Stimulated activated naive CD8-positive, alpha-beta T cell treated with anti-CD3 and anti-CD28 coated beads, Interleukin-15, Interleukin-2, amounts not matched to agents 100 U/mL and 50 U/mL, for 24 hours (primary cell): ENCODE results near the gene NUPR1.
"Not testable (repeated sequence)": the region's sequence is repeated elsewhere in the genome, so short reads cannot be mapped to it uniquely, and the experiment has no call there.

Experiments
- ATAC-seq: fragments of 150-1000 bp; cut with Tn5 transposase; one replicate; pipeline ENCODE4 v1.10.0; 2021
- DNase-seq: peaks from one replicate; pipeline ENCODE4 v3.0.0; 2021

NUPR1 gene

GRCh38 chr16:28554634-28555423, 16.1 kb upstream of the NUPR1 start:
- ATAC-seq, result no peak
- no peak for DNase-seq

- peak; percentile 92 for DNase-seq
- peak; percentile 86 for ATAC-seq
Measured at GRCh38 chr16:28553776-28554633, 15.2 kb upstream of the NUPR1 start, which contains the start of gene SGF29. Gene SGF29, plus strand, starts transcription at chr16:28553920. Its CDS starts 27,150 bp downstream, at chr16:28581070.

- DNase-seq (no peak), ATAC-seq (no peak)
Measured at GRCh38 chr16:28549301-28549899, 10.6 kb upstream of the NUPR1 start.

- DNase-seq (no peak), ATAC-seq (no peak)
Measured at GRCh38 chr16:28548306-28548802, 9.6 kb upstream of the NUPR1 start.

- ATAC-seq (no peak), DNase-seq (no peak)
Measured at GRCh38 chr16:28546626-28547025, 7.9 kb upstream of the NUPR1 start.

GRCh38 chr16:28545964-28546363, 7.2 kb upstream of the NUPR1 start:
- DNase-seq, ATAC-seq: not testable (repeated sequence)

- DNase-seq (no peak), ATAC-seq (no peak)
Measured at GRCh38 chr16:28544998-28545397, 6.2 kb upstream of the NUPR1 start.

GRCh38 chr16:28543072-28543471, 4.3 kb upstream of the NUPR1 start:
- ATAC-seq (no peak), DNase-seq (no peak)

- no peak for DNase-seq
- ATAC-seq, result no peak
Measured at GRCh38 chr16:28542646-28543045, 3.9 kb upstream of the NUPR1 start.

- ATAC-seq (no peak), DNase-seq (no peak)
Measured at GRCh38 chr16:28540346-28540745, 1.6 kb upstream of the NUPR1 start.

GRCh38 chr16:28537964-28538732, 626 bp downstream of the NUPR1 start:
- ATAC-seq, result no peak
- no peak for DNase-seq

- no peak for DNase-seq
- ATAC-seq, result no peak
Measured at GRCh38 chr16:28537076-28537475, 1.7 kb downstream of the NUPR1 start.

GRCh38 chr16:28534542-28535373, 4.0 kb downstream of the NUPR1 start:
- DNase-seq, result no peak
- no peak for ATAC-seq

- ATAC-seq (no peak), DNase-seq (no peak)
Measured at GRCh38 chr16:28532940-28533647, 5.7 kb downstream of the NUPR1 start.

GRCh38 chr16:28531777-28532744, 6.7 kb downstream of the NUPR1 start:
- no peak for ATAC-seq
- DNase-seq, result no peak

- DNase-seq, result no peak
- no peak for ATAC-seq
Measured at GRCh38 chr16:28529124-28529523, 9.7 kb downstream of the NUPR1 start.

- ATAC-seq, result no peak
Measured at GRCh38 chr16:28528463-28528867, 10.3 kb downstream of the NUPR1 start.

GRCh38 chr16:28527985-28528384, 10.8 kb downstream of the NUPR1 start:
- DNase-seq (no peak), ATAC-seq (no peak)

More at GRCh38 chr16:28528463-28528867, 10.3 kb downstream of the NUPR1 start:
- no peak for DNase-seq
